ENCODE data around the gene IGSF23.
"Not testable (repeated sequence)": the region's sequence is repeated elsewhere in the genome, so short reads cannot be mapped to it uniquely, and the experiment has no call there.

IGSF23 gene

DNA sequence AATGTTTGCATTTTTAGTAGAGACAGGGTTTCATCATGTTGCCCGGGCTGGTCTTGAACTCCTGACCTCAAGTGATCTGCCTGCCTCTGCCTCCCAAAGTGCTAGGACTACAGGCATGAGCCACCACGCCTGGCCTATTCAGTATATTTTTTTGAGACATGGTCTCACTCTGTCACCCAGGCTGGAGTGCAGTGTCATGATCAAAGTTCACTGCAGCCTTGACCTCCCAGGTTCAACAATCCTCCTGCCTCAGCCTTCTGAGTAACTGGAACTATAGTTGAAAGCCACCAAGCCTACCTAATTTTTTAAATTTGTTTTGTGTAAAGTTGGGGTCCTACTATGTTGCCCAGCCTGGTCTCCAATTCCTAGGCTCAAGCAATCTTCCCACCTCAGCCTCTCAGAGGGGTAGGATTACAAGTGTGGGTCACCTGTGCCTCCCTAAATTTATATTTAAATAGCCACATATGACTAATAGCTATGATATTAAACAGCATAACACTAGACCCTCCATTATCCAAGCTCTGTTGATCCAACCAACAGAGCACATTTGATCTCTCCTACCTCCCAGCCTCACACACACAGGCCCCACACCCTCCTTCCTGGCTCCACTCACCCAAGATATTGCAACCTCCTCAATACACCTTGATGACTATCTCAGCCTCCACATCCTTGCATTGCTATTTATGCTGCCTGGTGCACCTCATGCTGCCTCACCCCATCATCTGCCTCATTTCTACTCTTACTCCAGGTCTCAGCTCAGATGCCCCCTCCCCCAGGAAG is 55.8 kb downstream of the IGSF23 start:
- DNase-seq = no peak

GRCh38 chr19:44670027-44670426 is 56.7 kb downstream of the IGSF23 start:
- not testable (repeated sequence) for DNase-seq

- DNase-seq = no peak
Measured at GRCh38 chr19:44671400-44671799, 58.0 kb downstream of the IGSF23 start, which contains the start of gene CEACAM19. TSS of gene CEACAM19 (plus strand) at chr19:44671482. CDS start at chr19:44671932, 450 bp downstream.

- no peak for DNase-seq
Measured at GRCh38 chr19:44672226-44672625, 58.9 kb downstream of the IGSF23 start.

- DNase-seq = no peak
Measured at GRCh38 chr19:44673510-44673909, 60.1 kb downstream of the IGSF23 start.

DNA sequence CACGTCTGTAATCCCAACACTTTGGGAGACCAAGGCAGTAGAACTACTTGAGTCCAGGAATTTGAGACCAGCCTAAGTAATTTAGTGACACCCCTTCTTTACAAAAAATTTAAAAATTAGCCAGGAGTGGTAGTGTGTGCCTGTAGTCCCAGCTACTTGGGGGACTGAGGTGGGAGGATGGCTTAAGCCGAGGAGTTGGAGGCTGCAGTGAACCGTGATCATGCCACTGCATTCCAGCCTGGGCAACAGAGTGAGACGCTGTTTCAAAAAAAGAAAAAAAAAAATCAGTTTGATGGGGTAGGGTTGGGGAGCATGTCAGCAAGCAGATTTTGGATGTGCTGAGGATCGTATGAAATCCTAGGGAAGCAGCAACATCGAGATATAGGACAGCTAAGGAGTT is 62.2 kb downstream of the IGSF23 start:
- DNase-seq = no peak

DNA sequence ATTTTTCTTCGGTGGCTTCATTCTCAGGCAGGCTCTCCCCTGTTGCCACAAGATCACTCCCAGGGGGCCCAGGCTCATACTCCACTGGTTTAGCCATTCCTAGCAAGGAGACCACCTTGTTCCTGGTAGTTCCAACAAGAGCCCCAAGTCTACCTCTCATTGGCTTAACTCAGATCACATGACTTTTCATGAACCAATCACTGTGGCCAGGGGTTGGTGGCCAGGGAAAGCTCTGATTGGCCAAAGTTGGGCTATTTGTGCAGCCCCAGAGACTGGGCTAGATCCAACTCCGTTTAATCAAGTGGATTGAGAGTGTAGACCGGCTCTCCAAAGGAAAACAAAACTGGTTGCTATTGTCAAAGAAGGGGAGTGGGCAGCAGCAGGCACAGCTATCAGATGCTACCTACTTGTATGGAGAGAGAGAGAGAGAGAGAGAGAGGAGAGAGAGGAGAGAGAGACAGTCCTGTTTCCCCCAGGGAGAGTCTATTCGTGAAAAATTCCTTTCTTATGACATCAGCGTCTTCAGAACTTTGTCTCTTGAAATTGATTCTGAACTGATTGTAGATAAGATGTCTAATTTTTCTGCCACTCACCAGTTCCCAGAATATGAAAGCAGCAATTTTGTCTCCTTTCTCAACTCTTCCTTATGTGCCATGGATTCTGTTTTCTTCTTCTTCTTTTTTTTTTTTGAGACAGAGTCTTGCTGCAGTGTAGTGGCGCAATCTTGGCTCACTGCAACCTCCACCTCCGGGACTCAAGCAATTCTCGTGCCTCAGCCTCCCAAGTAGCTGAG is 63.9 kb downstream of the IGSF23 start:
- peak; percentile 58 for DNase-seq

GRCh38 chr19:44680536-44680935 is 67.2 kb downstream of the IGSF23 start:
- no peak for DNase-seq

- no peak for DNase-seq
Measured at GRCh38 chr19:44681992-44682790, 68.8 kb downstream of the IGSF23 start.

DNA sequence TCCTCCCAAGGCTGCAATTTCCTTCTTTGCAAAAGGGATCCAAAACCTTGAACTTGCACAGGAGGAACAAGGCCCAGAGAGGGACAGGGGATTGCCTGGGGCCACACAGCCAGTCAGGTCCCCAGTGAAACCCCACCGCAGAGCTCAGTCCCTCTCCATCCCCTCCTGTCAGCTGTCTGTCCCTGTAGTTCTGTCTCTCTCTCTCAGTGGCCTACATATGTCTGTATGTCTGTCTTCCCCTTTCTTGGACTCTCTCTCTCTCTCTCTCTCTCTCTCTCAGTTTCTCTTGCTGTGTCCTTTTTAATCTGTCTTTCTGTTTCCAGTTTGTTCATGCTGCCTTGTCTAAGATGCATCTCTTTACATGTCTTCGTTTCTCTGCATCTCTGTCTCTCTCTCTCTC is 69.4 kb downstream of the IGSF23 start:
- no peak for DNase-seq

- no peak for DNase-seq
Measured at GRCh38 chr19:44683434-44684210, 70.3 kb downstream of the IGSF23 start.

DNA sequence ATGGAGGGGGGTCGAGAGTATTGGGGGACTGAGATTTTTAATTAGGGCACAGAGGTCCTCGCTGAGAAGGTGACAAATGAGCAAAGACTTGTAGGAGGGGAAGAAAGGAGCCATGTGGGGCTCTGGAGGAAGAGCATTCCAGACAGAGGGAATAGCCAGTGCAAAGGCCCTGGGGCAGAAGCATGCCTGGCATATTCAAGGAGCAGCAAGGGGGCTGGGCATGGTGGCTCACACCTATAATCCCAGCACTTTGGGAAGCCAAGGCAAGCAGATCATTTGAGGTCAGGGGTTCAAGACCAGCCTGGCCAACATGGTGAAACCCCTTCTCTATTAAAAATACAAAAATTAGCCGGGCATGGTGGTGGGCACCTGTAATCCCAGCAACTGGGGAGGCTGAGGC is 71.0 kb downstream of the IGSF23 start:
- DNase-seq = not testable (repeated sequence)

GRCh38 chr19:44684892-44685863 is 71.8 kb downstream of the IGSF23 start:
- DNase-seq = peak; percentile 37

GRCh38 chr19:44685877-44686276 is 72.5 kb downstream of the IGSF23 start:
- DNase-seq = no peak
